Stimulated activated CD4-positive, alpha-beta T cell treated with anti-CD3 and anti-CD28 coated beads, Interleukin-4, amount 100 ng/mL, for 24 hours (primary cell): Measurements from ENCODE around the gene SRGAP2B.
"Not testable (repeated sequence)": the region's sequence is repeated elsewhere in the genome, so short reads cannot be mapped to it uniquely, and the experiment has no call there.

Source experiments
- DNase-seq: peaks from one replicate; pipeline ENCODE4 v3.0.0-alpha.2; 2020

Gene SRGAP2B

GRCh38 chr1:144889450-144890115, 205.5 kb downstream of the SRGAP2B start:
- not testable (repeated sequence) for DNase-seq

- not testable (repeated sequence) for DNase-seq
Measured at GRCh38 chr1:144883022-144883421, 212.1 kb downstream of the SRGAP2B start.

GRCh38 chr1:144882343-144882742, 212.8 kb downstream of the SRGAP2B start:
- DNase-seq: not testable (repeated sequence)

- not testable (repeated sequence) for DNase-seq
Measured at GRCh38 chr1:144858607-144859006, 236.5 kb downstream of the SRGAP2B start.
